GM19455 (cell line): ENCODE data around the gene NOSTRIN.
A peak's percentile ranks its signal among the peaks of the same experiment; 100 is the strongest.
"Not testable (repeated sequence)": the region's sequence is repeated elsewhere in the genome, so short reads cannot be mapped to it uniquely, and the experiment has no call there.

Source experiments
- ATAC-seq: cut with Tn5 transposase; IDR thresholded peaks from one replicate; pipeline ENCODE4 v1.9.1; 2021; ENCODE audit not compliant: unreplicated experiment

NOSTRIN gene

GRCh38 chr2:168867164-168867563 lies 64.7 kb downstream of the NOSTRIN start:
- not testable (repeated sequence) for ATAC-seq

- not testable (repeated sequence) for ATAC-seq
These were observed 67.9 kb downstream of the NOSTRIN start for GRCh38 chr2:168870369-168870768.

GRCh38 chr2:168870824-168871223 lies 68.4 kb downstream of the NOSTRIN start:
- ATAC-seq = not testable (repeated sequence)

GRCh38 chr2:168874368-168875054 lies 72.1 kb downstream of the NOSTRIN start:
- no peak for ATAC-seq

- ATAC-seq = not testable (repeated sequence)
These were observed 79.7 kb downstream of the NOSTRIN start for GRCh38 chr2:168882163-168882562.

GRCh38 chr2:168884975-168885374 lies 82.5 kb downstream of the NOSTRIN start:
- no peak for ATAC-seq

- peak; percentile 1 for ATAC-seq
These were observed 87.2 kb downstream of the NOSTRIN start for GRCh38 chr2:168889635-168890005.

GRCh38 chr2:168890006-168890782 lies 87.8 kb downstream of the NOSTRIN start, which contains the start of gene SPC25:
SPC25 (minus strand) TSS chr2:168890430; CDS start chr2:168889519, 911 bp downstream.
- ATAC-seq = peak; percentile 100

GRCh38 chr2:168892327-168892726 lies 89.9 kb downstream of the NOSTRIN start:
- no peak for ATAC-seq

- ATAC-seq = no peak
These were observed 91.7 kb downstream of the NOSTRIN start for GRCh38 chr2:168894101-168894500.

GRCh38 chr2:168894720-168895119 lies 92.3 kb downstream of the NOSTRIN start:
- ATAC-seq = no peak

GRCh38 chr2:168895771-168896170 lies 93.3 kb downstream of the NOSTRIN start:
- no peak for ATAC-seq

- no peak for ATAC-seq
These were observed 94.3 kb downstream of the NOSTRIN start for GRCh38 chr2:168896783-168897182.

- no peak for ATAC-seq
These were observed 95.0 kb downstream of the NOSTRIN start for GRCh38 chr2:168897449-168897848.

- ATAC-seq = no peak
These were observed 98.6 kb downstream of the NOSTRIN start, which contains the start of gene G6PC2 for GRCh38 chr2:168901003-168901402. G6PC2 (plus strand) TSS chr2:168901291; CDS start chr2:168901332, 41 bp downstream.

- no peak for ATAC-seq
These were observed 101.5 kb downstream of the NOSTRIN start for GRCh38 chr2:168903888-168904287.

GRCh38 chr2:168904358-168904757 lies 101.9 kb downstream of the NOSTRIN start:
- ATAC-seq = no peak

- ATAC-seq = no peak
These were observed 105.7 kb downstream of the NOSTRIN start for GRCh38 chr2:168907940-168908662.

GRCh38 chr2:168910330-168910729 lies 107.9 kb downstream of the NOSTRIN start:
- ATAC-seq = no peak

GRCh38 chr2:168912466-168912865 lies 110.0 kb downstream of the NOSTRIN start:
- no peak for ATAC-seq

GRCh38 chr2:168912901-168913369 lies 110.5 kb downstream of the NOSTRIN start:
- ATAC-seq = no peak
